ENCODE data around the gene CANX. TPM values are rescaled to one million over a fixed set of nuclear protein-coding genes. Genes with fewer than 3 reads are reported as not detected.

Gene CANX
- total RNA-seq, 1 donor: 645 TPM

- TF ChIP-seq CTCF (IDR thresholded peaks at IDR 0.05; ENCODE audit: insufficient read depth, low read length): no peak
- DNase-seq (ENCODE audit: low read depth): no peak
- H3K4me3 ChIP-seq (ENCODE audit: low read depth, low read length): no peak overlapping the region
These were observed 73.6 kb downstream of the CANX start for GRCh38 chr5:179772351-179772750.

- no peak for DNase-seq (ENCODE audit: low read depth)
- no peak for TF ChIP-seq CTCF (IDR thresholded peaks at IDR 0.05; ENCODE audit: insufficient read depth, low read length)
- H3K4me3 ChIP-seq (ENCODE audit: low read depth, low read length): no peak overlapping the region
These were observed 74.9 kb downstream of the CANX start for GRCh38 chr5:179773686-179774040.

- H3K4me3 ChIP-seq (ENCODE audit: low read depth, low read length): no peak overlapping the region
- no peak for TF ChIP-seq CTCF (IDR thresholded peaks at IDR 0.05; ENCODE audit: insufficient read depth, low read length)
- no peak for DNase-seq (ENCODE audit: low read depth)
These were observed 75.7 kb downstream of the CANX start for GRCh38 chr5:179774442-179774841.

- H3K4me3 ChIP-seq (ENCODE audit: low read depth, low read length): no peak overlapping the region
- TF ChIP-seq CTCF (IDR thresholded peaks at IDR 0.05; ENCODE audit: insufficient read depth, low read length): no peak
- no peak for DNase-seq (ENCODE audit: low read depth)
These were observed 77.7 kb downstream of the CANX start for GRCh38 chr5:179776411-179776938.

- H3K4me3 ChIP-seq (ENCODE audit: low read depth, low read length): no peak overlapping the region
- no peak for TF ChIP-seq CTCF (IDR thresholded peaks at IDR 0.05; ENCODE audit: insufficient read depth, low read length)
- no peak for DNase-seq (ENCODE audit: low read depth)
These were observed 78.7 kb downstream of the CANX start for GRCh38 chr5:179777456-179777855.

GRCh38 chr5:179777909-179778308 is 79.1 kb downstream of the CANX start:
- TF ChIP-seq CTCF (IDR thresholded peaks at IDR 0.05; ENCODE audit: insufficient read depth, low read length): no peak
- DNase-seq (ENCODE audit: low read depth): no peak
- H3K4me3 ChIP-seq (ENCODE audit: low read depth, low read length): no peak overlapping the region

- TF ChIP-seq CTCF (IDR thresholded peaks at IDR 0.05; ENCODE audit: insufficient read depth, low read length): no peak
- H3K4me3 ChIP-seq (ENCODE audit: low read depth, low read length): no peak overlapping the region
- no peak for DNase-seq (ENCODE audit: low read depth)
These were observed 79.8 kb downstream of the CANX start for GRCh38 chr5:179778591-179778990.
